NCI-H187 treated with DMSO at 0.1 percent for 48 hours (cell line): ENCODE data around the gene DAAM1.

ENCODE experiments used
- DNase-seq: peaks from one replicate; lab custom pipeline; 2025; lab: John Stamatoyannopoulos, UW

DAAM1 gene

GRCh38 chr14:59362513-59362912 lies 174.0 kb downstream of the DAAM1 start:
- no peak for DNase-seq

GRCh38 chr14:59363531-59364226 lies 175.2 kb downstream of the DAAM1 start:
- no peak for DNase-seq

GRCh38 chr14:59370158-59370742 lies 181.8 kb downstream of the DAAM1 start:
- DNase-seq, result no peak

GRCh38 chr14:59371771-59372170 lies 183.3 kb downstream of the DAAM1 start:
- no peak for DNase-seq

- no peak for DNase-seq
Measured at GRCh38 chr14:59374048-59374447, 185.6 kb downstream of the DAAM1 start.

GRCh38 chr14:59376686-59377085 lies 188.2 kb downstream of the DAAM1 start:
- DNase-seq, result no peak

- no peak for DNase-seq
Measured at GRCh38 chr14:59377491-59377890, 189.0 kb downstream of the DAAM1 start.

GRCh38 chr14:59377991-59378601 lies 189.6 kb downstream of the DAAM1 start:
- DNase-seq, result no peak

GRCh38 chr14:59389936-59390335 lies 201.5 kb downstream of the DAAM1 start:
- no peak for DNase-seq

- no peak for DNase-seq
Measured at GRCh38 chr14:59391388-59391787, 202.9 kb downstream of the DAAM1 start.

GRCh38 chr14:59394268-59394667 lies 205.8 kb downstream of the DAAM1 start:
- no peak for DNase-seq

- no peak for DNase-seq
Measured at GRCh38 chr14:59395672-59396071, 207.2 kb downstream of the DAAM1 start.

GRCh38 chr14:59398841-59399240 lies 210.4 kb downstream of the DAAM1 start:
- DNase-seq, result no peak

- DNase-seq, result no peak
Measured at GRCh38 chr14:59406454-59407245, 218.2 kb downstream of the DAAM1 start.

GRCh38 chr14:59407246-59408010 lies 219.0 kb downstream of the DAAM1 start:
- DNase-seq, result no peak

GRCh38 chr14:59415836-59416602 lies 227.6 kb downstream of the DAAM1 start:
- no peak for DNase-seq

GRCh38 chr14:59417311-59417710 lies 228.8 kb downstream of the DAAM1 start:
- no peak for DNase-seq

- DNase-seq, result no peak
Measured at GRCh38 chr14:59419303-59419702, 230.8 kb downstream of the DAAM1 start.
